SU-DHL-6 (cell line): ENCODE data around the gene UNK.

ENCODE experiments used
- CTCF ChIP-seq: fragments of 200-600 bp; sonication (generic); IDR thresholded peaks from one replicate; pipeline ENCODE4 v1.5.1; 2017; ENCODE audit warnings: antibody characterized with exemption, mild to moderate bottlenecking, low read length, moderate library complexity; ENCODE audit not compliant: insufficient read depth, poor library complexity, severe bottlenecking
- EZH2phosphoT487 ChIP-seq: fragments of 200-600 bp; sonication (generic), shearing (Covaris generic); conservative IDR thresholded peaks from 2 replicates; pipeline ENCODE4 v1.6.1; 2018; ENCODE audit warnings: mild to moderate bottlenecking, antibody characterized with exemption, low read length, moderate library complexity, mixed read lengths

- TF ChIP-seq CTCF (no peak), EZH2phosphoT487 (no peak)
These were observed 89.9 kb downstream of the UNK start for GRCh38 chr17:75874323-75875181.
